ENCODE measurements around the gene PLVAP. TPM values are rescaled to one million over a fixed set of nuclear protein-coding genes. Genes with fewer than 3 reads are reported as not detected.

PLVAP gene
- total and polyA plus RNA-seq, 9 of the 15 experiments (the other 6 are each of a cell fraction or from before 2014, with no cell fraction given): 0.09 to 0.84 (median 0.51) TPM; not detected in 4

DNA sequence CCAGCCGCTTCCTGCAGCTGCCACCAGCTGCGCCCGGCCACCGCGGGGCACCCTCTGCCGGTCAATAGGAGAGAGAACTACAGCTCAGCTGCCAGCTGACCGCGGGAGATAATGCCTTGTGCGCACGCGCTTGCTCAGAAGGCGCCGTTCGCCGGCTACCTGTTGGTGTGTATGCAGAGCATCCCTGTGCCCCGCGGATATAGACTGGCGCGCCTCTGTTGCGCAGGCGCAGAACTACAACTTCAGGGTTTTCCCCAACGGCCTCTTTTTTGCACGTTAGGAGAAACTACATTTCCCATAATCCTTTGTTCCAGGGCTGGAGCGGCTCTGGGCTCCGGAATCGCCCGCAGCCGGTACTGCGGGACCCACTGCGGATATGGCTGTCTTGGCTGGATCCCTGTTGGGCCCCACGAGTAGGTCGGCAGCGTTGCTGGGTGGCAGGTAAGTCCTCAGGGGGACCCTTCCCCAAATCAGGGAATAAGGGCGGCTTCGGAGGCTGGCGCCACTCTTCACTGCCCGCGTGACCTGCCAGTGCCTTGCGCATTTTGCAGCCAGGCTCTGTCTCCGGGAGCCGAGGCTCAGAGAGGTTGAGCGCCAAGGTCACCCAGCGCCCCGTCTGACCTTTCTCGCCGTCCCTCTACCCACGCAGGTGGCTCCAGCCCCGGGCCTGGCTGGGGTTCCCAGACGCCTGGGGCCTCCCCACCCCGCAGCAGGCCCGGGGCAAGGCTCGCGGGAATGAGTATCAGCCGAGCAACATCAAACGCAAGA is 71.4 kb downstream of the PLVAP start, which contains the start of gene MRPL34 (continued):
- TF ChIP-seq, protein P1, sequence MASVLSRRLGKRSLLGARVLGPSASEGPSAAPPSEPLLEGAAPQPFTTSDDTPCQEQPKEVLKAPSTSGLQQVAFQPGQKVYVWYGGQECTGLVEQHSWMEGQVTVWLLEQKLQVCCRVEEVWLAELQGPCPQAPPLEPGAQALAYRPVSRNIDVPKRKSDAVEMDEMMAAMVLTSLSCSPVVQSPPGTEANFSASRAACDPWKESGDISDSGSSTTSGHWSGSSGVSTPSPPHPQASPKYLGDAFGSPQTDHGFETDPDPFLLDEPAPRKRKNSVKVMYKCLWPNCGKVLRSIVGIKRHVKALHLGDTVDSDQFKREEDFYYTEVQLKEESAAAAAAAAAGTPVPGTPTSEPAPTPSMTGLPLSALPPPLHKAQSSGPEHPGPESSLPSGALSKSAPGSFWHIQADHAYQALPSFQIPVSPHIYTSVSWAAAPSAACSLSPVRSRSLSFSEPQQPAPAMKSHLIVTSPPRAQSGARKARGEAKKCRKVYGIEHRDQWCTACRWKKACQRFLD (CRISPR knock-in tag; IDR thresholded peaks at IDR 0.05): peak; percentile 10; the same call in 1 of the 2 replicates

DNA sequence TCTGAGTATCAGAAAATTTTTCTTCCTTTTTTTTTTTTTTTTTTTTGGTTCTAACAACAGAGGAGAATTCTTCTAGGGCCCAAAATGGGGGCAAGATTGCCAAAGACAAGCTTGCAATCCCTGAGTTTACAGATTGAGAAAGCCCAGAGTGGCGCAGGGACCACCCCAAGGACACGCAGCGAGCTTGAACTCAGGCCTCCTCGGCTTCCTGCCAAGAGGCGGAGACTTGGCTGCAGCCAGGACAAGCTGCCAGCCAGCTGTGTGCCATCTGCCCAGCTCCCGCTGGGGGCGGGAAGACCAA is 72.0 kb downstream of the PLVAP start:
- POLR2A ChIA-PET: interaction anchor here (0.6 to 1.1 kb wide), 5 partner anchors 11 to 1655 kb away, joined by 3 to 7 read pairs (median 3); partner anchors contain the start of gene BABAM1
- Histone ChIP-seq H3K4me1 (replicated peaks in 1 of 2; ENCODE audit: control insufficient read depth in 2 of 2, insufficient read depth in 2 of 2, low read length in 2 of 2) (peaks cover 26 to 72% of the 10 kb centered on the region in 2 experiments; a peak in 4 of 5 replicates), H3K9me1 (ENCODE audit: control insufficient read depth, insufficient read depth, low read length) (no peaks in the 10 kb centered on the region), H4K20me1 (replicated peaks; ENCODE audit: control insufficient read depth, insufficient read depth, low read length) (0 out of 2 replicates have a peak, but pooled peaks cover 3% of the 10 kb centered on the region), H3K27ac (ENCODE audit: extremely low read depth, low read depth, low read length) (no peak overlapping the region), H3K27me3 (ENCODE audit: control insufficient read depth in 2 of 2, insufficient read depth in 2 of 2, low read length in 2 of 2) (no peaks in the 10 kb centered on the region), H3K79me2 (ENCODE audit: control insufficient read depth, insufficient read depth, low read length) (peaks cover 40% of the 10 kb centered on the region), H3K36me3 (ENCODE audit: control insufficient read depth, insufficient read depth, low read length) (peaks cover 13% of the 10 kb centered on the region), H3K9me3 (replicated peaks; ENCODE audit: control insufficient read depth, insufficient read depth, low read depth, low read length) (no peaks in the 10 kb centered on the region), H3K4me3 (peak overlapping the region; percentile 58), H2AFZ (ENCODE audit: low read depth, low read length) (peak overlapping the region; percentile 88), H3K9ac (ENCODE audit: insufficient read depth in 1 of 2, low read depth in 2 of 2, low read length in 2 of 2) (peak overlapping the region; percentile 20 to 93; a peak in 3 of 4 replicates), H3K4me2 (ENCODE audit: insufficient read depth, low read length) (peak overlapping the region; percentile 94)
- BruUV-seq (replicated peaks): no TSS peak
- in situ Hi-C loops (cut with MboI) (no loop called here), intact Hi-C loops (cut with micrococcal nuclease) (loop anchor here (1.0 kb wide), 1 partner anchor 11 kb away; no protein-coding TSS in a partner anchor)
- FAIRE-seq (no peak), DNase-seq (ENCODE audit: extremely low read depth in 1 of 4, low spot score in 3 of 4) (no peak), ATAC-seq (no peak)
- CTCF ChIA-PET (ENCODE audit: low intra/inter-chr PET ratio): interaction anchor here (0.8 to 1.1 kb wide), 2 partner anchors 29 to 86 kb away, joined by 3 read pairs; partner anchors contain the start of gene ANO8
- 11% methylated on average over 7 of the region's 7 CpGs for WGBS (ENCODE audit: insufficient coverage, low coverage, missing lambda C conversion rate)
- no peak for TF ChIP-seq TCF7 (IDR thresholded peaks at IDR 0.05; ENCODE audit: borderline replicate concordance)
- no peak for TF ChIP-seq DPF2 (IDR thresholded peaks at IDR 0.05)
- TF ChIP-seq ZFP36 (IDR thresholded peaks at IDR 0.05; ENCODE audit: low read depth, low read length, partially characterized antibody): peak; percentile 52
- TF ChIP-seq, protein P2, sequence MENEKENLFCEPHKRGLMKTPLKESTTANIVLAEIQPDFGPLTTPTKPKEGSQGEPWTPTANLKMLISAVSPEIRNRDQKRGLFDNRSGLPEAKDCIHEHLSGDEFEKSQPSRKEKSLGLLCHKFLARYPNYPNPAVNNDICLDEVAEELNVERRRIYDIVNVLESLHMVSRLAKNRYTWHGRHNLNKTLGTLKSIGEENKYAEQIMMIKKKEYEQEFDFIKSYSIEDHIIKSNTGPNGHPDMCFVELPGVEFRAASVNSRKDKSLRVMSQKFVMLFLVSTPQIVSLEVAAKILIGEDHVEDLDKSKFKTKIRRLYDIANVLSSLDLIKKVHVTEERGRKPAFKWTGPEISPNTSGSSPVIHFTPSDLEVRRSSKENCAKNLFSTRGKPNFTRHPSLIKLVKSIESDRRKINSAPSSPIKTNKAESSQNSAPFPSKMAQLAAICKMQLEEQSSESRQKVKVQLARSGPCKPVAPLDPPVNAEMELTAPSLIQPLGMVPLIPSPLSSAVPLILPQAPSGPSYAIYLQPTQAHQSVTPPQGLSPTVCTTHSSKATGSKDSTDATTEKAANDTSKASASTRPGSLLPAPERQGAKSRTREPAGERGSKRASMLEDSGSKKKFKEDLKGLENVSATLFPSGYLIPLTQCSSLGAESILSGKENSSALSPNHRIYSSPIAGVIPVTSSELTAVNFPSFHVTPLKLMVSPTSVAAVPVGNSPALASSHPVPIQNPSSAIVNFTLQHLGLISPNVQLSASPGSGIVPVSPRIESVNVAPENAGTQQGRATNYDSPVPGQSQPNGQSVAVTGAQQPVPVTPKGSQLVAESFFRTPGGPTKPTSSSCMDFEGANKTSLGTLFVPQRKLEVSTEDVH (IDR thresholded peaks at IDR 0.05; ENCODE audit: low read depth, partially characterized antibody): no peak
- no peak for TF ChIP-seq ZNF140 (CRISPR knock-in tag; IDR thresholded peaks at IDR 0.05)
- no peak for TF ChIP-seq CCAR2 (IDR thresholded peaks at IDR 0.05; ENCODE audit: low read depth, low read length)
- no peak for TF ChIP-seq ZNF143 (CRISPR knock-in tag; IDR thresholded peaks at IDR 0.05)
- peak; percentile 71; the same call in 1 of the 2 replicates for TF ChIP-seq ZNF589 (CRISPR knock-in tag; IDR thresholded peaks at IDR 0.05; ENCODE audit: low read depth)
- no peak for TF ChIP-seq HDAC2 (IDR thresholded peaks at IDR 0.05)
- peak; percentile 88 for TF ChIP-seq NFIC (IDR thresholded peaks at IDR 0.05)
- TF ChIP-seq ZNF79 (CRISPR knock-in tag; IDR thresholded peaks at IDR 0.05; ENCODE audit: low read depth): no peak
- TF ChIP-seq, protein P3, sequence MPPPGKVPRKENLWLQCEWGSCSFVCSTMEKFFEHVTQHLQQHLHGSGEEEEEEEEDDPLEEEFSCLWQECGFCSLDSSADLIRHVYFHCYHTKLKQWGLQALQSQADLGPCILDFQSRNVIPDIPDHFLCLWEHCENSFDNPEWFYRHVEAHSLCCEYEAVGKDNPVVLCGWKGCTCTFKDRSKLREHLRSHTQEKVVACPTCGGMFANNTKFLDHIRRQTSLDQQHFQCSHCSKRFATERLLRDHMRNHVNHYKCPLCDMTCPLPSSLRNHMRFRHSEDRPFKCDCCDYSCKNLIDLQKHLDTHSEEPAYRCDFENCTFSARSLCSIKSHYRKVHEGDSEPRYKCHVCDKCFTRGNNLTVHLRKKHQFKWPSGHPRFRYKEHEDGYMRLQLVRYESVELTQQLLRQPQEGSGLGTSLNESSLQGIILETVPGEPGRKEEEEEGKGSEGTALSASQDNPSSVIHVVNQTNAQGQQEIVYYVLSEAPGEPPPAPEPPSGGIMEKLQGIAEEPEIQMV (tag; conservative IDR thresholded peaks at IDR 0.05; ENCODE audit: low read depth): no peak
- TF ChIP-seq ZNF766 (CRISPR knock-in tag; conservative IDR thresholded peaks at IDR 0.05): 0 out of 2 replicates have a peak, but pooled peaks have one; percentile 65
- TF ChIP-seq ARID1B (IDR thresholded peaks at IDR 0.05): no peak

All from K562 (cell line).